PC-9 (cell line): Measurements from ENCODE around the gene PDK2.

Source experiments
- CTCF ChIP-seq: fragments of 200-600 bp; sonication (generic); conservative IDR thresholded peaks from 2 replicates; pipeline ENCODE4 v1.6.1; 2017; ENCODE audit warnings: mixed run types, antibody characterized with exemption, mild to moderate bottlenecking, moderate library complexity
- EZH2 ChIP-seq: fragments of 200-600 bp; sonication (generic); IDR thresholded peaks from 2 replicates; pipeline ENCODE4 v1.8.0; 2017; ENCODE audit warnings: antibody characterized with exemption, low read depth

- TF ChIP-seq CTCF, result no peak
- no peak for TF ChIP-seq EZH2
Observed at GRCh38 chr17:50059256-50059655, 35.9 kb upstream of the PDK2 start.
